VCaP (cell line): ENCODE results near the gene GPR152.
"Not testable (repeated sequence)": the region's sequence is repeated elsewhere in the genome, so short reads cannot be mapped to it uniquely, and the experiment has no call there.

Experiments
- H3K27ac ChIP-seq: fragments of 450-650 bp; 2 replicates; pipeline ENCODE4 v1.5.1; 2017
- TF ChIP-seq, protein P1 (sequence below): fragments of 450-650 bp; conservative IDR thresholded peaks from 2 replicates; pipeline ENCODE4 v1.5.1; 2017; ENCODE audit warnings: mild to moderate bottlenecking, moderate library complexity

Gene GPR152

GRCh38 chr11:67404515-67405195 lies 47.9 kb downstream of the GPR152 start:
- TF ChIP-seq, protein P1, sequence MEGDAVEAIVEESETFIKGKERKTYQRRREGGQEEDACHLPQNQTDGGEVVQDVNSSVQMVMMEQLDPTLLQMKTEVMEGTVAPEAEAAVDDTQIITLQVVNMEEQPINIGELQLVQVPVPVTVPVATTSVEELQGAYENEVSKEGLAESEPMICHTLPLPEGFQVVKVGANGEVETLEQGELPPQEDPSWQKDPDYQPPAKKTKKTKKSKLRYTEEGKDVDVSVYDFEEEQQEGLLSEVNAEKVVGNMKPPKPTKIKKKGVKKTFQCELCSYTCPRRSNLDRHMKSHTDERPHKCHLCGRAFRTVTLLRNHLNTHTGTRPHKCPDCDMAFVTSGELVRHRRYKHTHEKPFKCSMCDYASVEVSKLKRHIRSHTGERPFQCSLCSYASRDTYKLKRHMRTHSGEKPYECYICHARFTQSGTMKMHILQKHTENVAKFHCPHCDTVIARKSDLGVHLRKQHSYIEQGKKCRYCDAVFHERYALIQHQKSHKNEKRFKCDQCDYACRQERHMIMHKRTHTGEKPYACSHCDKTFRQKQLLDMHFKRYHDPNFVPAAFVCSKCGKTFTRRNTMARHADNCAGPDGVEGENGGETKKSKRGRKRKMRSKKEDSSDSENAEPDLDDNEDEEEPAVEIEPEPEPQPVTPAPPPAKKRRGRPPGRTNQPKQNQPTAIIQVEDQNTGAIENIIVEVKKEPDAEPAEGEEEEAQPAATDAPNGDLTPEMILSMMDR = no peak
- H3K27ac ChIP-seq = no peak overlapping the region

DNA sequence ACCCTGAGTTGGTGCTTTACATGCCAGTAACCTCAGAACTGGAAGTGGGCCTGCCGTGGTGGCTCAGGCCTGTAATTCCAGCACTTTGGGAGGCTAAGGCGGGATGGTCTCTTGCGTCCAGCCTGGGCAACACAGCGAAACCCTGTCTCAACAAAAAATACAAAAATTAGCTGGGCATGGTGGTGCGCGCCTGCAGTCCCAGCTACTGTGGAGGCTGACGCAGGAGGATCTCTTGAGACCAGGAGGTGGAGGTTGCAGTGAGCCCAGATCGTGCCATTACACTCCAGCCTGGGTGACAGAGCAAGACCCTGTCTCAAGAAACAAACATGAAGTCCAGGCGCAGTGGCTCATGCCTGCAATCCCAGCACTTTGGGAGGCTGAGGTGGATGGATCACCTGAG lies 49.4 kb downstream of the GPR152 start:
- H3K27ac ChIP-seq = not testable (repeated sequence)

GRCh38 chr11:67402192-67402839 lies 50.2 kb downstream of the GPR152 start:
- peak overlapping the region; percentile 99 for H3K27ac ChIP-seq

- TF ChIP-seq, protein P1 = peak; percentile 100
- peak within 1 kb of the TSS; percentile 99 for H3K27ac ChIP-seq
Observed at GRCh38 chr11:67401495-67402191, 50.9 kb downstream of the GPR152 start, which contains the start of gene PPP1CA. PPP1CA (minus strand) TSS chr11:67401858; CDS start chr11:67401782, 76 bp downstream.
